Ovary (tissue), 9 donors: ENCODE measurements around the gene ABHD12. TPM values are rescaled to one million over a fixed set of nuclear protein-coding genes. Genes with fewer than 3 reads are reported as not detected.

ENCODE experiments used
- DNase-seq, 5 donors: peaks; one replicate each; pipeline ENCODE4 v3.0.0-alpha.2; 2019 to 2020
- H3K27ac ChIP-seq, 2 donors: fragments of 200-600 bp; one replicate each; pipeline versions ENCODE4 v1.5.1 to v1.8.0; 2019 to 2022
- H3K27me3 ChIP-seq: fragments of 200-600 bp; one replicate; pipeline ENCODE4 v1.8.0; 2022
- H3K36me3 ChIP-seq: fragments of 200-600 bp; sonication (generic); one replicate; pipeline ENCODE4 v1.5.1; 2019
- H3K4me1 ChIP-seq: one replicate; pipeline ENCODE4 v1.8.1; 2013; ENCODE audit warnings: mild to moderate bottlenecking, moderate library complexity; ENCODE audit not compliant: insufficient read depth
- H3K4me3 ChIP-seq: fragments of 200-600 bp; sonication (generic); one replicate; pipeline ENCODE4 v1.5.1; 2017
- H3K9me3 ChIP-seq, 2 donors: fragments of 200-600 bp in 1 of 2; sonication (generic) in 1 of 2; one replicate each; pipeline versions ENCODE4 v1.5.1 to v1.8.1; 2013 to 2019; ENCODE audit warnings: mild to moderate bottlenecking in 1 of 2, moderate library complexity in 1 of 2
- CTCF ChIP-seq, 3 donors: fragments of 450-650 bp in 2 of 3; fragments of 200-600 bp in 1 of 3; IDR thresholded peaks; one replicate each; pipeline versions ENCODE4 v1.5.1 to v1.8.0; 2016 to 2022; ENCODE audit warnings: antibody characterized with exemption in 3 of 3, mild to moderate bottlenecking in 1 of 3
- EP300 ChIP-seq: sonication (generic); formaldehyde crosslinking; IDR thresholded peaks from one replicate; pipeline ENCODE4 v1.6.1; 2017; ENCODE audit warnings: antibody characterized with exemption
- POLR2A ChIP-seq: fragments of 450-650 bp; IDR thresholded peaks from one replicate; pipeline ENCODE4 v1.6.1; 2017; ENCODE audit warnings: antibody characterized with exemption, mild to moderate bottlenecking, moderate library complexity
- WGBS, 3 donors: extraction: QIAGEN DNeasy Blood & Tissue Kit in 1 of 3; methylation state at CpG; one replicate each; pipeline versions ENCODE4 v1.1.5 to v1.1.7; 2013 to 2017; 5-methylcytosine and 5-hydroxymethylcytosine counted together
- intact Hi-C, 4 donors: fragments of 100-400 bp; cut with DNase I; formaldehyde crosslinking; loops; one replicate each; pipeline versions ENCODE4 v1.11.0 to v1.15.1; 2022 to 2023
- polyA plus RNA-seq, 2 donors: library from polyadenylated mRNA; stranded (reverse); fragments of 200-250 nt in 1 of 2; fragments of 350-450 nt in 1 of 2; fragmentation: Illumina TruSeq in 1 of 2; extraction: RNeasy Lipid Tissue Mini Kit (QIAGEN cat#74804) in 1 of 2; gene quantifications; one replicate each; pipeline ENCODE4 v1.2.3, GENCODE V29; 2013 to 2014
- total RNA-seq, 7 donors: library from RNA; depleted of rRNA in 2 of 7; stranded (reverse); fragments of >200 nt in 2 of 7; fragmentation: NEBNext Ultra II Directional in 3 of 7; extraction: Animal tissue kit (Norgen Biotek cat#: 25700) in 3 of 7; gene quantifications; one replicate each; pipeline versions ENCODE4 v1.1.0 to v1.2.4, GENCODE V29; 2016 to 2023
- donor health status: DM: no; HTN: no; CAD: no; lungs with moderate emphysema.
- donor health status: DM: no; HTN: no; CAD: no.
- donor health status: Bipolar disorder and iron deficiency.
- donor health status: DM: yes; HTN: yes; CAD: no.
- donor health status: DM: no; HTN: no; CAD: no.
- donor health status: DM: yes; HTN: yes; CAD: no.

Gene ABHD12
- total and polyA plus RNA-seq, 9 donors: 15.0 to 87.6 (median 37.6) TPM

GRCh38 chr20:25254571-25254970, 136.1 kb downstream of the ABHD12 start:
- 70 to 74% (median 71%) methylated on average over 5 of the region's 5 CpGs for WGBS, 3 donors
- DNase-seq: no peak
- no peaks in the 10 kb centered on the region for H3K27me3 ChIP-seq
- no peaks in the 10 kb centered on the region for H3K36me3 ChIP-seq
- TF ChIP-seq EP300: no peak
- no peak for TF ChIP-seq CTCF (IDR thresholded peaks at IDR 0.05)
- no peak for TF ChIP-seq POLR2A
- intact Hi-C loops: no loop called here
- H3K4me1 ChIP-seq: peaks cover 4% of the 10 kb centered on the region
- H3K4me3 ChIP-seq: no peak overlapping the region
- H3K9me3 ChIP-seq: no peaks in the 10 kb centered on the region
- H3K27ac ChIP-seq: no peak overlapping the region

GRCh38 chr20:25253606-25254275, 136.9 kb downstream of the ABHD12 start:
- DNase-seq: no peak
- H3K4me1 ChIP-seq: peaks cover 4% of the 10 kb centered on the region
- H3K4me3 ChIP-seq: no peak overlapping the region
- H3K9me3 ChIP-seq: no peaks in the 10 kb centered on the region
- H3K27ac ChIP-seq: no peak overlapping the region
- intact Hi-C loops: no loop called here
- 86 to 91% (median 89%) methylated on average over 11 of the region's 11 CpGs for WGBS, 3 donors
- no peaks in the 10 kb centered on the region for H3K27me3 ChIP-seq
- H3K36me3 ChIP-seq: no peaks in the 10 kb centered on the region
- TF ChIP-seq EP300: no peak
- TF ChIP-seq CTCF (IDR thresholded peaks at IDR 0.05): no peak
- no peak for TF ChIP-seq POLR2A

- Histone ChIP-seq H3K27me3 (no peaks in the 10 kb centered on the region), H3K27ac (no peak overlapping the region), H3K9me3 (no peaks in the 10 kb centered on the region), H3K4me3 (no peak overlapping the region), H3K36me3 (no peaks in the 10 kb centered on the region), H3K4me1 (peaks cover 4% of the 10 kb centered on the region)
- DNase-seq: no peak
- intact Hi-C loops: no loop called here
- no peak for TF ChIP-seq CTCF (IDR thresholded peaks at IDR 0.05)
- TF ChIP-seq POLR2A: no peak
- TF ChIP-seq EP300: no peak
- WGBS, 3 donors: 77 to 95% (median 87%) methylated on average over 6 of the region's 6 CpGs
Observed at GRCh38 chr20:25252686-25253421, 137.8 kb downstream of the ABHD12 start.

DNA sequence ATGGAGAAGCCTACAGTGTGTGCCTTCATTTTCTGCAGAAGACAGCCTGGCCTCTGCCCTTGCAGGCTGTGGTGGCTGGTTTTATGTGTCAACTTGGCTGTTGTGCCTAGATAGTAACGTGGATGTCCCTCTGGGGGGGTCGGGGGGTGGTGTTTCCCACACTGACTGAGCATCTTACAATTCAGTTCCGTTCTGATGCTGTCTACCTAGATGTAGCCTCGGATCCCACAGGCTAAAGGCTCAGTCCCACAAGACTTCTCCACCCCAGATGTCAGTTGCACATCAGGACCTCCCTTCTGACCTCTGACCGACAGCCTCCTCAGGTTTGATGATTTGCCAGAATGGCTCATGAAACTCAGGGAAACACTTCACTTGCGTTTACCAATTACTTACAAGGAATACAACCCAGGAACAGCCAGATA, 138.4 kb downstream of the ABHD12 start:
- H3K4me3 ChIP-seq: no peak overlapping the region
- peaks cover 4% of the 10 kb centered on the region for H3K4me1 ChIP-seq
- no peak overlapping the region for H3K27ac ChIP-seq
- no peaks in the 10 kb centered on the region for H3K9me3 ChIP-seq
- TF ChIP-seq EP300: no peak
- TF ChIP-seq POLR2A: no peak
- no peak for TF ChIP-seq CTCF (IDR thresholded peaks at IDR 0.05)
- intact Hi-C loops: no loop called here
- WGBS, 3 donors: 78 to 86% (median 83%) methylated on average over 6 of the region's 6 CpGs
- H3K36me3 ChIP-seq: no peaks in the 10 kb centered on the region
- no peaks in the 10 kb centered on the region for H3K27me3 ChIP-seq
- DNase-seq: no peak
